HEK293 (cell line): Measurements from ENCODE around the gene SLC35F3.

Source experiments
- CTCF ChIA-PET: fragments of 350-600 bp; formaldehyde crosslinking; extraction: SDS; loops from one replicate; lab custom pipeline; 2021; ENCODE audit warnings: antibody characterized with exemption; lab: Yijun Ruan, JAX
- POLR2A ChIA-PET: fragments of 300-600 bp; formaldehyde crosslinking; extraction: SDS; loops from one replicate; lab custom pipeline; 2020; ENCODE audit warnings: antibody characterized with exemption, inconsistent platforms; lab: Yijun Ruan, JAX
- H3K27ac ChIP-seq: fragments of 200-500 bp; sonication (Bioruptor generic); 2 replicates; pipeline ENCODE4 v1.5.1; 2014; ENCODE audit warnings: low read depth, low read length, control low read depth, inconsistent platforms; ENCODE audit errors: extremely low read depth
- H3K36me3 ChIP-seq, 2 experiments: fragments of 200-500 bp in 1 of 2; sonication (Bioruptor generic) in 1 of 2; 1 replicate in 1 of 2; 2 replicates in 1 of 2; pipeline ENCODE4 v1.5.1; 2014 to 2017; ENCODE audit warnings: inconsistent platforms in 2 of 2, low read length in 2 of 2; ENCODE audit not compliant: control insufficient read depth in 2 of 2, insufficient read depth in 1 of 2
- H3K4me1 ChIP-seq: fragments of 200-500 bp; sonication (Bioruptor generic); 2 replicates; pipeline ENCODE4 v1.5.1; 2014; ENCODE audit warnings: mild to moderate bottlenecking, low read length, inconsistent platforms; ENCODE audit not compliant: control insufficient read depth, insufficient read depth
- H3K4me3 ChIP-seq: 2 replicates; pipeline ENCODE4 v1.5.1; 2011; ENCODE audit warnings: low read depth, mild to moderate bottlenecking, control low read depth, low read length, moderate library complexity
- H3K9me3 ChIP-seq: fragments of 200-500 bp; sonication (Bioruptor generic); 2 replicates; pipeline ENCODE4 v1.5.1; 2014; ENCODE audit warnings: low read depth, low read length, inconsistent platforms; ENCODE audit not compliant: control insufficient read depth, insufficient read depth
- BCL11B ChIP-seq: fragments of 450-650 bp; formaldehyde crosslinking; IDR thresholded peaks from 2 replicates; pipeline ENCODE4 v1.5.1; 2016; ENCODE audit warnings: low read depth, missing biosample characterization, missing genetic modification characterization
- EGR2 ChIP-seq: fragments of 450-650 bp; formaldehyde crosslinking; IDR thresholded peaks from 2 replicates; pipeline ENCODE4 v1.5.1; 2016; ENCODE audit warnings: low read depth, missing biosample characterization, missing genetic modification characterization
- GLIS2 ChIP-seq: fragments of 450-650 bp; formaldehyde crosslinking; IDR thresholded peaks from 2 replicates; pipeline ENCODE4 v1.5.1; 2016; ENCODE audit warnings: missing biosample characterization, missing genetic modification characterization
- KLF1 ChIP-seq: fragments of 450-650 bp; formaldehyde crosslinking; IDR thresholded peaks from 2 replicates; pipeline ENCODE4 v1.5.1; 2016; ENCODE audit warnings: missing biosample characterization, missing genetic modification characterization
- KLF8 ChIP-seq: fragments of 450-650 bp; formaldehyde crosslinking; IDR thresholded peaks from 2 replicates; pipeline ENCODE4 v1.5.1; 2016; ENCODE audit warnings: missing biosample characterization, missing genetic modification characterization
- MYNN ChIP-seq: fragments of 450-650 bp; formaldehyde crosslinking; IDR thresholded peaks from 2 replicates; pipeline ENCODE4 v1.5.1; 2016; ENCODE audit warnings: missing biosample characterization, missing genetic modification characterization, borderline replicate concordance
- REPIN1 ChIP-seq: fragments of 450-650 bp; formaldehyde crosslinking; IDR thresholded peaks from 2 replicates; pipeline ENCODE4 v1.5.1; 2017; ENCODE audit warnings: missing biosample characterization, missing genetic modification characterization, low read depth
- REST ChIP-seq: fragments of 450-650 bp; formaldehyde crosslinking; IDR thresholded peaks from 2 replicates; pipeline ENCODE4 v1.5.1; 2016; ENCODE audit warnings: missing biosample characterization, missing genetic modification characterization
- SP7 ChIP-seq: fragments of 450-650 bp; formaldehyde crosslinking; IDR thresholded peaks from 2 replicates; pipeline ENCODE4 v1.5.1; 2016; ENCODE audit warnings: missing biosample characterization, missing genetic modification characterization
- TCF7L2 ChIP-seq: IDR thresholded peaks from 2 replicates; pipeline ENCODE4 v1.6.1; 2011; ENCODE audit warnings: low read depth, mild to moderate bottlenecking, inconsistent platforms, low read length, moderate library complexity, borderline replicate concordance
- WT1 ChIP-seq: fragments of 450-650 bp; formaldehyde crosslinking; IDR thresholded peaks from 2 replicates; pipeline ENCODE4 v1.5.1; 2016; ENCODE audit warnings: missing biosample characterization, missing genetic modification characterization
- YY2 ChIP-seq: fragments of 450-650 bp; formaldehyde crosslinking; IDR thresholded peaks from 2 replicates; pipeline ENCODE4 v1.5.1; 2016; ENCODE audit warnings: missing biosample characterization, missing genetic modification characterization
- ZFHX2 ChIP-seq: fragments of 450-650 bp; formaldehyde crosslinking; conservative IDR thresholded peaks from 2 replicates; pipeline ENCODE4 v1.5.1; 2016; ENCODE audit warnings: missing biosample characterization, missing genetic modification characterization
- ZNF112 ChIP-seq: fragments of 450-650 bp; formaldehyde crosslinking; IDR thresholded peaks from 2 replicates; pipeline ENCODE4 v1.5.0; 2017; ENCODE audit warnings: missing biosample characterization, missing genetic modification characterization
- ZNF184 ChIP-seq: fragments of 450-650 bp; IDR thresholded peaks from 2 replicates; pipeline ENCODE4 v1.5.1; 2018; ENCODE audit warnings: missing biosample characterization, mild to moderate bottlenecking, missing genetic modification characterization
- ZNF2 ChIP-seq: fragments of 450-650 bp; formaldehyde crosslinking; IDR thresholded peaks from 2 replicates; pipeline ENCODE4 v1.5.1; 2016; ENCODE audit warnings: missing biosample characterization, missing genetic modification characterization
- ZNF274 ChIP-seq, 2 experiments: fragments of 200-500 bp in 1 of 2; fragments of 450-650 bp in 1 of 2; sonication (Bioruptor generic) in 1 of 2; formaldehyde crosslinking in 1 of 2; IDR thresholded peaks; 2 replicates each; pipeline versions ENCODE4 v1.5.1 to v1.6.1; 2014 to 2016; ENCODE audit warnings: borderline replicate concordance in 1 of 2, inconsistent platforms in 1 of 2, low read length in 1 of 2, missing biosample characterization in 1 of 2, missing genetic modification characterization in 1 of 2
- ZNF398 ChIP-seq: fragments of 450-650 bp; formaldehyde crosslinking; IDR thresholded peaks from 2 replicates; pipeline ENCODE4 v1.5.1; 2017; ENCODE audit warnings: missing biosample characterization, missing genetic modification characterization
- ZNF513 ChIP-seq: fragments of 450-650 bp; IDR thresholded peaks from 2 replicates; pipeline ENCODE4 v1.5.1; 2018; ENCODE audit warnings: missing biosample characterization, missing genetic modification characterization
- ZNF530 ChIP-seq: fragments of 450-650 bp; formaldehyde crosslinking; IDR thresholded peaks from 2 replicates; pipeline ENCODE4 v1.5.1; 2016; ENCODE audit warnings: low read depth, missing biosample characterization, missing genetic modification characterization
- ZNF701 ChIP-seq: fragments of 450-650 bp; formaldehyde crosslinking; IDR thresholded peaks from 2 replicates; pipeline ENCODE4 v1.5.1; 2016; ENCODE audit warnings: missing biosample characterization, missing genetic modification characterization
- ZNF76 ChIP-seq: fragments of 450-650 bp; formaldehyde crosslinking; IDR thresholded peaks from 2 replicates; pipeline ENCODE4; 2016; ENCODE audit warnings: low read depth, missing biosample characterization, missing genetic modification characterization, borderline replicate concordance
- ZSCAN30 ChIP-seq: fragments of 450-650 bp; IDR thresholded peaks from 2 replicates; pipeline ENCODE4 v1.5.1; 2018; ENCODE audit warnings: missing biosample characterization, mild to moderate bottlenecking, missing genetic modification characterization, moderate library complexity
- TF ChIP-seq, protein P1 (sequence below): fragments of 450-650 bp; formaldehyde crosslinking; IDR thresholded peaks from 2 replicates; pipeline ENCODE4 v1.5.1; 2016; ENCODE audit warnings: missing biosample characterization, missing genetic modification characterization

SLC35F3 gene

GRCh38 chr1:233897325-233898162, 6.9 kb upstream of the SLC35F3 start (continued):
- TF ChIP-seq ZNF398 (tag by site-specific recombination): no peak
- no peak for TF ChIP-seq KLF1 (tag by site-specific recombination)
- TF ChIP-seq ZNF76 (tag by site-specific recombination): no peak
- TF ChIP-seq ZNF274 (IDR thresholded peaks at IDR 0.05; ENCODE audit: low read length): no peak
- TF ChIP-seq ZNF274 (tag by site-specific recombination; IDR thresholded peaks at IDR 0.05; ENCODE audit: borderline replicate concordance): no peak
- TF ChIP-seq TCF7L2: no peak
- no peak for TF ChIP-seq ZNF112
- no peak for TF ChIP-seq ZNF513 (tag by site-specific recombination)
- no peak for TF ChIP-seq BCL11B (tag by site-specific recombination)

GRCh38 chr1:233901495-233901894, 3.0 kb upstream of the SLC35F3 start:
- Histone ChIP-seq H3K4me3 (no peak overlapping the region), H3K9me3 (no peaks in the 10 kb centered on the region), H3K4me1 (no peaks in the 10 kb centered on the region)
- TF ChIP-seq ZNF184 (tag by site-specific recombination) (no peak), EGR2 (tag by site-specific recombination) (0 out of 2 replicates have a peak, but pooled peaks have one; percentile 9), ZFHX2 (tag by site-specific recombination) (peak; percentile 40; the same call in 1 of the 2 replicates)
- TF ChIP-seq, all 188 proteins: peak for 2
- Histone ChIP-seq H3K36me3 (no peaks in the 10 kb centered on the region), H3K27ac (no peak overlapping the region)
- POLR2A ChIA-PET: no interaction called here
- CTCF ChIA-PET: interaction anchor here (0.6 to 0.7 kb wide), 2 partner anchors 223 to 515 kb away, joined by 3 read pairs; no protein-coding TSS in a partner anchor

DNA sequence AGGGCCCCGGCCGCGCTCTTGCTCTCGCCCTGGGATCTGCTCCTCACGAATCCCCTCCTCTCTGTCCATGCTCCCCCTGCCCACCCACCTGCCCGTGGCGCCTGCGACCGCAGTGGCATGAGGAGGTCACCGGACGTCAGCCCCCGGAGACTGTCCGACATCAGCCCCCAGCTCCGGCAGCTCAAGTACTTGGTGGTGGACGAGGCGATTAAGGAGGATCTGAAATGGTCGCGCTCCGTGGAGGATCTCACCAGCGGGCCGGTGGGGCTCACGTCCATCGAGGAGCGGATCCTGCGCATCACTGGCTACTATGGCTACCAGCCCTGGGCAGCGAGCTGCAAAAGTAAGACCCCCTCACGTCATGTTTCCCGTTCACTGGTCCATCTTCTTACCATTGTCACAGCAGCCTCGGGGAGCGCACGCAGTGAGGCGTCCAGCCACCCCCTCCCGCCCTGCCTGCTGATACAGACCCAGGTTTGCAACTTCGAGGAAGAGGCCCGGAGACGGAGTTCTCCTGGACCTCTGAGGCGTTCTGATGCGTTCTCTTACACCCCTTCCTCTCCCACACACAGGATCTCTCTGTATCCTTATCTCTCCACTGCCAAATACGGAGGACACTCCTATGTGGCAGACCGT, 1.1 kb downstream of the SLC35F3 start:
- no peak overlapping the region for H3K27ac ChIP-seq
- no peaks in the 10 kb centered on the region for H3K36me3 ChIP-seq
- peak overlapping the region; percentile 59 for H3K4me3 ChIP-seq
- ChIA-PET POLR2A (no interaction called here), CTCF (interaction anchor here (0.8 to 2.5 kb wide), 16 partner anchors 9 to 599 kb away, joined by 3 to 30 read pairs (median 4); no protein-coding TSS in a partner anchor)
- no peaks in the 10 kb centered on the region for H3K4me1 ChIP-seq
- H3K9me3 ChIP-seq: no peaks in the 10 kb centered on the region
- TF ChIP-seq WT1 (tag by site-specific recombination) (no peak), MYNN (no peak), ZNF530 (tag by site-specific recombination) (no peak), REST (tag by site-specific recombination) (no peak), GLIS2 (tag by site-specific recombination) (no peak), KLF8 (tag by site-specific recombination) (no peak), ZNF2 (tag by site-specific recombination) (no peak), ZNF76 (tag by site-specific recombination) (no peak), YY2 (tag by site-specific recombination) (no peak), SP7 (tag by site-specific recombination) (no peak), ZNF701 (no peak), ZSCAN30 (tag by site-specific recombination) (no peak), REPIN1 (tag by site-specific recombination) (no peak)
- TF ChIP-seq, protein P1, sequence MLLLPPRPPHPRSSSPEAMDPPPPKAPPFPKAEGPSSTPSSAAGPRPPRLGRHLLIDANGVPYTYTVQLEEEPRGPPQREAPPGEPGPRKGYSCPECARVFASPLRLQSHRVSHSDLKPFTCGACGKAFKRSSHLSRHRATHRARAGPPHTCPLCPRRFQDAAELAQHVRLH (tag by site-specific recombination): no peak
